Upper lobe of left lung (tissue), 4 donors: ENCODE data around the gene C20orf173.

Experiments used
- POLR2AphosphoS5 ChIP-seq, 2 donors: sonication (generic); formaldehyde crosslinking; IDR thresholded peaks; one replicate each; pipeline ENCODE4 v1.5.1; 2017; ENCODE audit warnings: antibody characterized with exemption in 2 of 2
- TF ChIP-seq, protein P1 (sequence below), 6 experiments: fragments of 450-650 bp in 4 of 6; fragments of 200-600 bp in 2 of 6; sonication (generic) in 2 of 6; IDR thresholded peaks; one replicate each; pipeline ENCODE4 v1.5.1; 2016 to 2019; ENCODE audit warnings: antibody characterized with exemption in 6 of 6

DNA sequence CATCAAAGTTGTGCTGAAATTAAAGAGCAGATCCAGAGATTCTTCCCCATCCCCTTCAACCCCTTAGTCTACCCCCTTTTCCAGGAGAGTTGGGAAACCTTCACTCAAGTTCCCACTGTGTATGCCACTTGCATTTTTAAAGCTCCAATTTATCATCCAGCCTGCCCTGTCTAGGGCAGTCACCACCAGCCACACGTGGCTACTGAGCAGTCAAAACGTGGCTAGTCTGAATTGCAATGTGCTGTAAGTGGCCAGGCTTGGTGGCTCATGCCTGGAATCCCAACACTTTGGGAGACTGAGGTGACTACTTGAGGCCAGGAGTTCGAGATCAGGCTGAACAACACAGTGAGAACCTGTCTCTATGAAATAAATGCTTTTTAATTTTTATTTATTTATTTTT is 47.4 kb upstream of the C20orf173 start:
- TF ChIP-seq, protein P1, sequence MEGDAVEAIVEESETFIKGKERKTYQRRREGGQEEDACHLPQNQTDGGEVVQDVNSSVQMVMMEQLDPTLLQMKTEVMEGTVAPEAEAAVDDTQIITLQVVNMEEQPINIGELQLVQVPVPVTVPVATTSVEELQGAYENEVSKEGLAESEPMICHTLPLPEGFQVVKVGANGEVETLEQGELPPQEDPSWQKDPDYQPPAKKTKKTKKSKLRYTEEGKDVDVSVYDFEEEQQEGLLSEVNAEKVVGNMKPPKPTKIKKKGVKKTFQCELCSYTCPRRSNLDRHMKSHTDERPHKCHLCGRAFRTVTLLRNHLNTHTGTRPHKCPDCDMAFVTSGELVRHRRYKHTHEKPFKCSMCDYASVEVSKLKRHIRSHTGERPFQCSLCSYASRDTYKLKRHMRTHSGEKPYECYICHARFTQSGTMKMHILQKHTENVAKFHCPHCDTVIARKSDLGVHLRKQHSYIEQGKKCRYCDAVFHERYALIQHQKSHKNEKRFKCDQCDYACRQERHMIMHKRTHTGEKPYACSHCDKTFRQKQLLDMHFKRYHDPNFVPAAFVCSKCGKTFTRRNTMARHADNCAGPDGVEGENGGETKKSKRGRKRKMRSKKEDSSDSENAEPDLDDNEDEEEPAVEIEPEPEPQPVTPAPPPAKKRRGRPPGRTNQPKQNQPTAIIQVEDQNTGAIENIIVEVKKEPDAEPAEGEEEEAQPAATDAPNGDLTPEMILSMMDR (IDR thresholded peaks at IDR 0.05), result no peak
- TF ChIP-seq POLR2AphosphoS5 (IDR thresholded peaks at IDR 0.05), result no peak
